Measurements from ENCODE around the gene CPXM1. TPM values are rescaled to one million over a fixed set of nuclear protein-coding genes. Genes with fewer than 3 reads are reported as not detected.
"Not testable (repeated sequence)": the region's sequence is repeated elsewhere in the genome, so short reads cannot be mapped to it uniquely, and the experiment has no call there.

The CPXM1 gene
- total RNA-seq, 1 donor = under 0.01 TPM

- H3K79me2 ChIP-seq (ENCODE audit: insufficient read depth, low read length) = peaks cover 5% of the 10 kb centered on the region
- no peaks in the 10 kb centered on the region for H4K20me1 ChIP-seq (ENCODE audit: insufficient read depth, low read length)
- H3K9me3 ChIP-seq (ENCODE audit: low read depth, low read length) = no peaks in the 10 kb centered on the region
- H3K36me3 ChIP-seq (ENCODE audit: insufficient read depth, low read length) = peaks cover 20% of the 10 kb centered on the region
- no peak overlapping the region for H2AFZ ChIP-seq (ENCODE audit: low read length)
- no peak for DNase-seq (ENCODE audit: insufficient read length, low spot score, missing footprints)
- H3K27me3 ChIP-seq (ENCODE audit: insufficient read depth, low read length) = no peaks in the 10 kb centered on the region
- TF ChIP-seq, protein P1, sequence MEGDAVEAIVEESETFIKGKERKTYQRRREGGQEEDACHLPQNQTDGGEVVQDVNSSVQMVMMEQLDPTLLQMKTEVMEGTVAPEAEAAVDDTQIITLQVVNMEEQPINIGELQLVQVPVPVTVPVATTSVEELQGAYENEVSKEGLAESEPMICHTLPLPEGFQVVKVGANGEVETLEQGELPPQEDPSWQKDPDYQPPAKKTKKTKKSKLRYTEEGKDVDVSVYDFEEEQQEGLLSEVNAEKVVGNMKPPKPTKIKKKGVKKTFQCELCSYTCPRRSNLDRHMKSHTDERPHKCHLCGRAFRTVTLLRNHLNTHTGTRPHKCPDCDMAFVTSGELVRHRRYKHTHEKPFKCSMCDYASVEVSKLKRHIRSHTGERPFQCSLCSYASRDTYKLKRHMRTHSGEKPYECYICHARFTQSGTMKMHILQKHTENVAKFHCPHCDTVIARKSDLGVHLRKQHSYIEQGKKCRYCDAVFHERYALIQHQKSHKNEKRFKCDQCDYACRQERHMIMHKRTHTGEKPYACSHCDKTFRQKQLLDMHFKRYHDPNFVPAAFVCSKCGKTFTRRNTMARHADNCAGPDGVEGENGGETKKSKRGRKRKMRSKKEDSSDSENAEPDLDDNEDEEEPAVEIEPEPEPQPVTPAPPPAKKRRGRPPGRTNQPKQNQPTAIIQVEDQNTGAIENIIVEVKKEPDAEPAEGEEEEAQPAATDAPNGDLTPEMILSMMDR (IDR thresholded peaks at IDR 0.05; ENCODE audit: extremely low read depth, low read depth, low read length) = no peak
- H3K4me3 ChIP-seq (ENCODE audit: insufficient read depth, low read length) = no peak overlapping the region
- H3K4me1 ChIP-seq (ENCODE audit: insufficient read depth, low read length) = peaks cover 13% of the 10 kb centered on the region
- H3K27ac ChIP-seq (ENCODE audit: low read depth, low read length) = no peak overlapping the region
- H3K4me2 ChIP-seq (ENCODE audit: insufficient read depth, low read length) = no peak overlapping the region
Measured at GRCh38 chr20:2836035-2836434, 35.6 kb upstream of the CPXM1 start.

- no peaks in the 10 kb centered on the region for H3K9me3 ChIP-seq (ENCODE audit: low read depth, low read length)
- H3K36me3 ChIP-seq (ENCODE audit: insufficient read depth, low read length) = peaks cover 20% of the 10 kb centered on the region
- no peaks in the 10 kb centered on the region for H3K27me3 ChIP-seq (ENCODE audit: insufficient read depth, low read length)
- H3K4me1 ChIP-seq (ENCODE audit: insufficient read depth, low read length) = peaks cover 13% of the 10 kb centered on the region
- TF ChIP-seq, protein P1 (IDR thresholded peaks at IDR 0.05; ENCODE audit: extremely low read depth, low read depth, low read length) = no peak
- H2AFZ ChIP-seq (ENCODE audit: low read length) = no peak overlapping the region
- no peak overlapping the region for H3K27ac ChIP-seq (ENCODE audit: low read depth, low read length)
- H3K4me2 ChIP-seq (ENCODE audit: insufficient read depth, low read length) = no peak overlapping the region
- no peak overlapping the region for H3K4me3 ChIP-seq (ENCODE audit: insufficient read depth, low read length)
- H4K20me1 ChIP-seq (ENCODE audit: insufficient read depth, low read length) = no peaks in the 10 kb centered on the region
- peaks cover 5% of the 10 kb centered on the region for H3K79me2 ChIP-seq (ENCODE audit: insufficient read depth, low read length)
- peak; percentile 48 for DNase-seq (ENCODE audit: insufficient read length, low spot score, missing footprints)
Measured at GRCh38 chr20:2835331-2835796, 34.9 kb upstream of the CPXM1 start.

GRCh38 chr20:2834401-2835110, 34.1 kb upstream of the CPXM1 start:
- H3K36me3 ChIP-seq (ENCODE audit: insufficient read depth, low read length) = peaks cover 20% of the 10 kb centered on the region
- H3K4me3 ChIP-seq (ENCODE audit: insufficient read depth, low read length) = no peak overlapping the region
- no peaks in the 10 kb centered on the region for H3K9me3 ChIP-seq (ENCODE audit: low read depth, low read length)
- TF ChIP-seq, protein P1 (IDR thresholded peaks at IDR 0.05; ENCODE audit: extremely low read depth, low read depth, low read length) = no peak
- no peak for DNase-seq (ENCODE audit: insufficient read length, low spot score, missing footprints)
- no peak overlapping the region for H3K4me2 ChIP-seq (ENCODE audit: insufficient read depth, low read length)
- H2AFZ ChIP-seq (ENCODE audit: low read length) = no peak overlapping the region
- H3K4me1 ChIP-seq (ENCODE audit: insufficient read depth, low read length) = peaks cover 7% of the 10 kb centered on the region
- H3K27me3 ChIP-seq (ENCODE audit: insufficient read depth, low read length) = peaks cover 6% of the 10 kb centered on the region
- no peak overlapping the region for H3K27ac ChIP-seq (ENCODE audit: low read depth, low read length)
- peaks cover under 1% of the 10 kb centered on the region for H3K79me2 ChIP-seq (ENCODE audit: insufficient read depth, low read length)
- no peaks in the 10 kb centered on the region for H4K20me1 ChIP-seq (ENCODE audit: insufficient read depth, low read length)

DNA sequence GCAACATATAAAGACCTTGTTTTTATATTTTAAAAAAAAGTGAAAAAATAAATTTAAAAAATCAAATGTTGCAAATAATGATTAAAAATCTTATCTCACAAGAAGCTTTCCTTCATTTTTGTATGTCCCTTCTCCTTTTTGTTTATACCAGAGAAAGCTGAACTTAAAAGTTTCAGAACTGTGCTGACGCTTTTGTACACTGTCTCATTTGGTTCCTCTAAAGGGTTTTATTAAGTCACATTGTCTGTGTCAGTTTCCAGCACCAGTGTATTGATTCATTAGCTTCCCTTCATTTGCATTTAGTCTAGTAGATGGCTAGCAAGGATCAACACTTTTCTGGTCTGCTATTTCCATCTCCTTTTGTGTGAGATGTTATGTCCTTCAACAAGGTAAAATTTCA, 33.3 kb upstream of the CPXM1 start:
- TF ChIP-seq, protein P1 (IDR thresholded peaks at IDR 0.05; ENCODE audit: extremely low read depth, low read depth, low read length) = no peak

DNA sequence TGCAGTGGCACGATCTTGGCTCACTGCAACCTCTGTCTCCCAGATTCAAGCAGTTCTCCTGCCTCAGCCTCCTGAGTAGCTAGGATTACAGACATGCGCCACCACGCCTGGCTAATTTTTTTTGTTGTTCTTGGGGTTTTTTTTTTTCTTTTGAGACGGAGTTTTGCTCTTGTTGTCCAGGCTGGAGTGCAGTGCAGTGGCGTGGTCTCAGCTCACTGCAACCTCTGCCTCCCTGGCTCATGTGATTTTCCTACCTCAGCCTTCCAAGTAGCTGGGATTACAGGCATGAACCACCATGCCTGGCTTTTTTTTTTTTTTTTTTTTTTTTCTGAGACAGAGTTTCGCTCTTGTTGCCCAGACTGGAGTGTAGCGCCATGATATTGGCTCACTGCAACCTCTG, 30.8 kb upstream of the CPXM1 start:
- DNase-seq (ENCODE audit: insufficient read length, low spot score, missing footprints); H3K4me1 ChIP-seq (ENCODE audit: insufficient read depth, low read length); H2AFZ ChIP-seq (ENCODE audit: low read length); H3K4me2 ChIP-seq (ENCODE audit: insufficient read depth, low read length); H4K20me1 ChIP-seq (ENCODE audit: insufficient read depth, low read length); H3K9me3 ChIP-seq (ENCODE audit: low read depth, low read length); H3K79me2 ChIP-seq (ENCODE audit: insufficient read depth, low read length); H3K27ac ChIP-seq (ENCODE audit: low read depth, low read length); H3K36me3 ChIP-seq (ENCODE audit: insufficient read depth, low read length); H3K4me3 ChIP-seq (ENCODE audit: insufficient read depth, low read length): not testable (repeated sequence)
- H3K27me3 ChIP-seq (ENCODE audit: insufficient read depth, low read length) = peaks cover 38% of the 10 kb centered on the region

More for the DNA sequence above, 33.3 kb upstream of the CPXM1 start:
- no peaks in the 10 kb centered on the region for H3K9me3 ChIP-seq (ENCODE audit: low read depth, low read length)
- no peak overlapping the region for H2AFZ ChIP-seq (ENCODE audit: low read length)
- no peaks in the 10 kb centered on the region for H3K79me2 ChIP-seq (ENCODE audit: insufficient read depth, low read length)
- DNase-seq (ENCODE audit: insufficient read length, low spot score, missing footprints) = no peak
- H3K27me3 ChIP-seq (ENCODE audit: insufficient read depth, low read length) = peaks cover 14% of the 10 kb centered on the region
- no peak overlapping the region for H3K4me2 ChIP-seq (ENCODE audit: insufficient read depth, low read length)
- peaks cover 20% of the 10 kb centered on the region for H3K36me3 ChIP-seq (ENCODE audit: insufficient read depth, low read length)
- H4K20me1 ChIP-seq (ENCODE audit: insufficient read depth, low read length) = no peaks in the 10 kb centered on the region
- H3K4me3 ChIP-seq (ENCODE audit: insufficient read depth, low read length) = no peak overlapping the region
- no peak overlapping the region for H3K27ac ChIP-seq (ENCODE audit: low read depth, low read length)
- peaks cover 7% of the 10 kb centered on the region for H3K4me1 ChIP-seq (ENCODE audit: insufficient read depth, low read length)
